Activated T-cell treated with anti-CD3 and anti-CD28 coated beads, Interleukin-2, amount 50 U/mL, for 24 hours (primary cell): Measurements from ENCODE around the gene ALDH1B1.

Source experiments
- DNase-seq: peaks from one replicate; pipeline ENCODE4 v3.0.0-alpha.2; 2020
- H3K27ac Mint-ChIP-seq: 2 replicates; pipeline ENCODE4 v1.8.0; 2020; ENCODE audit warnings: mild to moderate bottlenecking, mixed read lengths
- H3K27me3 Mint-ChIP-seq: 2 replicates; pipeline ENCODE4 v1.8.0; 2020; ENCODE audit warnings: mixed read lengths
- H3K36me3 Mint-ChIP-seq: 2 replicates; pipeline ENCODE4 v1.8.0; 2020; ENCODE audit warnings: low read depth, mixed read lengths
- H3K4me1 Mint-ChIP-seq: 2 replicates; pipeline ENCODE4 v1.8.0; 2020; ENCODE audit warnings: low read depth, mixed read lengths
- H3K4me3 Mint-ChIP-seq: 2 replicates; pipeline ENCODE4 v1.8.0; 2020; ENCODE audit warnings: mild to moderate bottlenecking, moderate library complexity, mixed read lengths
- H3K9me3 Mint-ChIP-seq: 2 replicates; pipeline ENCODE4 v1.8.0; 2020; ENCODE audit warnings: mixed read lengths

Gene ALDH1B1

DNA sequence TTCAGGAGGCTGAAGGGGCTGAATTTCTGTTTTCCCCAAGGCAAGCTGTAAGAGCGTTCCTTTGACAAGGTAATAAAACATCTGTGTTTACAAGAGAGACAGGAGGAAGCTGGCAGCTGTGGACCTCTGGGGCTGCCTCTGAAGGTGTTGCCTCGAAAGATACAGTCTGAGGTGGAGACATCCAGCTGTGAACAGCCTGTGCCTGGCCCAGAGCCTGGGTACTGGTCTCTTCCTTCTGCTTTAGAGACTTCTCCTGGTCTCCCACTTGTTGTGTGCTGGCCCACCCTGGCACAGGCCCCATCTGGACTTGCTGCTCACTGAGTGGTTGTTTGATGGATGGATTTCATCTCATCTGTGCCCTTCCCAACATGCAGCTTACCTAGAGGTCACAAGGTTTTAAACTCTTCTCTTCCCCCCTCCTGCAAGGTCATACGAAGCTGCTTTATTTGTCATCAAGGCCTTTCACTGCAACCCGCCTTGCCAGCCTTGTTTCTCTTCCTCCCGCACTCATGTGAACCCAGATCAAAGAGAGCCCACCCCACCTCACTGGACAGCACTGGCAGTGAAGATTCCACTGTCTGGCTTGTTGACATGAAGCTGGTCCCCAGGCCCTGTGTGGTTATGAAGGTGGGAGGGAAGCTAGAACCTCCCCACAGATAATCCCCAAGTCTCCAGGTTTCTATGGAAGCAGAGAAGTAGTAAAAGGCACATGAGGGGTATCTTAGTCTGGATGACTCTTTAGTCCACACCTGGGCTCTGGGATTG lies 35.0 kb upstream of the ALDH1B1 start:
- Mint-ChIP-seq H3K27me3 (no peaks in the 10 kb centered on the region), H3K4me3 (no peak overlapping the region), H3K27ac (no peak overlapping the region), H3K4me1 (no peaks in the 10 kb centered on the region), H3K9me3 (no peaks in the 10 kb centered on the region), H3K36me3 (no peaks in the 10 kb centered on the region)
- no peak for DNase-seq

DNA sequence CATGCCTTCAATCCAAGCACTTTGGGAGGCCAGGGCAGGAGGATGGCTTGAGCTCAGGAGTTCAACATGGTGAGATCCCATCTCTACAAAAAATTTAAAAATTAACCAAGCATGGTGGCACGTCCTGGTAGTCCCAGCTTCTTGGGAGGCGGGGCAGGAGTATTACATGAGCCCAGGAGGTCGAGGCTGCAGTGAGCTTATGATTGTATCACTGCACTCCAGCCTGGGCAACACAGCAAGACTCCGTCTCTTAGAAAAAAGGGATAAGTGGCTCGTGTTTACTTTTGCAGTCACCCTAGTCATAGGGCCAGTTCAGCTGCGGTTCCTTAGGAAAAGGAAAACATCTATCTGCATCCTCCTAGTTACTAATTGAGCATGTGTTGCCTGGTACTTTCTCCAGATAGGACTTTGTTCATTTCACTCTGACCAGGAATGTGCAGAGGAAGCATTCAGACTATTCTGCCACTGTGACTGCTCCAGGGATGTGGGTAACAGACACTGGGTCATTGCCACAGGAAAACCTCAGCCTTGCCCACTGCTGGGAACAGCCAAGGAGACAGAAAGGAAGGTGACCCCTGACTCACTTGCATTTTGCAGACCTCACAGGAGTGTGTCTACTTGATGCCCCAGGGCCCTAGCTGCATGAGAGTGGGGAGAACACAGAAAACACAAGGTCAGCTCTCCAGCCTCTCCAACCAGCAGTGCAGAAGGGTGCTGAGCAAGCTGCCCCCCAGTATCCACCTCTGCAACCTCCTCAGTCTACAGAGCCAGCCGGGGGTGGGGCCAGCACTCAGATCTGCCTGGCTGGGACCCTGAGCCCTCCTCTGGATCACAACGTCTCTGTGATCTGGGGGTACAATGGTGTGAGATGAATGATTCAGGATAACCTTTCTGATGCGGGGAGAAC lies 33.9 kb upstream of the ALDH1B1 start:
- no peak overlapping the region for H3K4me3 Mint-ChIP-seq

DNA sequence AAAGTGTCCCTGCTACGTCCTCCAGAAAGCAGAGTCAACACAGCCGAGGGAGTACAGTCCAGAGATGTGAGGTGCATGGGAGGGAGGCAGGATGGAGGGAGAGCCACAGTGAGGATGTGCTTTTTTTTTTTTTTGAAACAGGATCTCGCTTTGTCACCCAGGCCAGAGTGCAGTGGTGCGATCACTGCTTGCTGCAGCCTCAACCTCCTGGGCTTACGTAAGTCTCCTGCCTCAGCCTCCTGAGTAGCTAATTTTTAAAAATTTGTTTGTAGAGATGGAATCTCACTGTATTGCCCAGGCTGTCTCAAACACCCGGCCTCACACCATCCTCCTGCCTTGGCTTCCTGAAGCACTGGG lies 33.2 kb upstream of the ALDH1B1 start:
- no peaks in the 10 kb centered on the region for H3K9me3 Mint-ChIP-seq
- no peak overlapping the region for H3K27ac Mint-ChIP-seq
- DNase-seq, result no peak
- peaks cover 5% of the 10 kb centered on the region for H3K4me1 Mint-ChIP-seq
- H3K36me3 Mint-ChIP-seq, result no peaks in the 10 kb centered on the region
- no peaks in the 10 kb centered on the region for H3K27me3 Mint-ChIP-seq
- H3K4me3 Mint-ChIP-seq, result no peak overlapping the region

More for the DNA sequence above, 33.9 kb upstream of the ALDH1B1 start:
- H3K27ac Mint-ChIP-seq, result no peak overlapping the region
- no peak for DNase-seq
- H3K4me1 Mint-ChIP-seq, result peaks cover 5% of the 10 kb centered on the region
- H3K9me3 Mint-ChIP-seq, result no peaks in the 10 kb centered on the region
- no peaks in the 10 kb centered on the region for H3K27me3 Mint-ChIP-seq
- no peaks in the 10 kb centered on the region for H3K36me3 Mint-ChIP-seq

DNA sequence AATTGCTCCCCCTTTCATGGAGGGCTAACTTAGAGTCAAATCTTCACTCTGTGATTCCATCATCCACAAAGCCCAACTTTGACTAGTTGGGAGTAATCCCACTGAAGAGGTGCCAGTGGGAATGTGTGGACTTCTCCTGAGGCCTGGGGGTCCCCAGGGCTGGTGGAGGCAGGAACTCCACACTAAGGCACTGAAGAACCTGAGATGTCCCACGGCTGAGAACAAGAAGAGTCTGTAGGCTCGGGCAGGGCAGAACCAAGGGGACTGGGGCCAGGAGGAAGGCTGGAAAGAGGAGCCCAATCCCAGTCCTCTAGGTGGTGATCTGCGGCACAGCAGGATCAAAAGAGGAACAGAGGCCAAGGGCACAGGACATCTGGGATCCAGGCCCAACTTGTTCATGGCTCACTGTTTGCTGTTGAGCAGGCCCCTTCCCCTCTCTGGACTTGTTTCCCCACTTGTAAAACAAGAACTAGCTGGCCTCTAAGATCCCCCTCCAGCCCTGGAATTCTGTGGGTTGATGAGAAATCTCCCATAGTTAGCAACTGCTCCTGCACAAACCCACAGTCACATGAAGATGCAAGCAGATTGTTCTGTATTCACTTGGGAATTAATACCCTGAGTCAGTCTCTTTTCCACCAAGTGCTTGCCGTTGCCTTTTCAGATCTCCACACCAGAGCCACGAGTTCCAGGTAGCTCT lies 32.7 kb upstream of the ALDH1B1 start:
- no peaks in the 10 kb centered on the region for H3K36me3 Mint-ChIP-seq
- no peak for DNase-seq
- H3K9me3 Mint-ChIP-seq, result no peaks in the 10 kb centered on the region
- H3K4me1 Mint-ChIP-seq, result peaks cover 5% of the 10 kb centered on the region
- H3K27ac Mint-ChIP-seq, result no peak overlapping the region
- H3K4me3 Mint-ChIP-seq, result no peak overlapping the region
- H3K27me3 Mint-ChIP-seq, result peaks cover 2% of the 10 kb centered on the region

DNA sequence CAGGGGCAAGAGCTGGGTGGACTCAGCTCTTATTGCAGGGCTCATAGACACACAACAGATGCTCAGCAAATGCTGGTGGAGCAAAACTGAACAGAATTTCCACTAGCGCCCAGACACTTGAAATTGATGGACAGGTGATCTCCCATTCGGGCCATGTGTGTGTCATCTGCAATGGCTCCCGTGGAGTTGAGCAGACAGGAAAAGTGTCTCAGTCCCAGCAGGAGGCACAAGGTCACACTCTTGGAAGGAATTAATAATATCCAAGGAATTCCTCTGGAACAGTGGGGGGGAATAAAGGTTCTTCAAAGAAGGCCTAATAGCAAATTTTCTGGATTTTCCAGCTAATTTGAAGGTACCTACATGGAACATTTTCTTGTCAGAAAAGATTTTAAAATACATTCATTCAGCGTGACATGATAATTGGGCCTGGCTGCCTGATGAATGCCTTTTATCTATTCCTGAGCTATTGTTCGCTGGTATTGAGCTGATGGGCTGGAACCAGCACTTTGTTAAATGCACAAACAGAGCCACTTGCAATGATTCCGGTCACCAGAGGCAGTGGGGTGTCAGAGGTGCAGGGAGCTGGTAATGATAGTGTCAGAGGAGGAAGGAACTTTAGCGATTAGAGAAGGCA lies 31.5 kb upstream of the ALDH1B1 start:
- H3K27ac Mint-ChIP-seq, result no peak overlapping the region
- no peaks in the 10 kb centered on the region for H3K9me3 Mint-ChIP-seq
- H3K4me3 Mint-ChIP-seq, result no peak overlapping the region
- no peaks in the 10 kb centered on the region for H3K36me3 Mint-ChIP-seq
- peaks cover 5% of the 10 kb centered on the region for H3K4me1 Mint-ChIP-seq
- H3K27me3 Mint-ChIP-seq, result peaks cover 6% of the 10 kb centered on the region
- DNase-seq, result no peak

DNA sequence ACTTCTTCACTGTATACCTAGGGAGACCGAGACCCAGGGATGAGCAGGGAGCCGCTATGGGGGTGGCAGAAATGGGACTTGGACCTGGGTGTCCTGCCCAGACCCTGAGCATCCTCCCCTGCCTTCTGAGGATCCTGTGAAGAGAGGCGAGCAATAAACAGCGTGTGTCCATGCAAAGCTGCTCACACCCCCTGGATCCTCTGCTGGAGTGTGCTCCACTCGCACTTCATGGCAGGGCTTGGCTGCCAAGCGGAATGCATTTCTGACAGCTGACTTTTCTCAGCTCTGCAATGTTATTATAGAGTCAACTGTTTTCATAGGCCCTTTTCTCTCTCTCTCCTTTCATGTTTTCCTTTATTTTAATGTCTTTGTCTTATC lies 31.0 kb upstream of the ALDH1B1 start:
- H3K27ac Mint-ChIP-seq, result no peak overlapping the region
- DNase-seq, result no peak
- H3K9me3 Mint-ChIP-seq, result no peaks in the 10 kb centered on the region
- H3K36me3 Mint-ChIP-seq, result no peaks in the 10 kb centered on the region
- H3K4me3 Mint-ChIP-seq, result no peak overlapping the region
- peaks cover 5% of the 10 kb centered on the region for H3K4me1 Mint-ChIP-seq
- peaks cover 6% of the 10 kb centered on the region for H3K27me3 Mint-ChIP-seq

DNA sequence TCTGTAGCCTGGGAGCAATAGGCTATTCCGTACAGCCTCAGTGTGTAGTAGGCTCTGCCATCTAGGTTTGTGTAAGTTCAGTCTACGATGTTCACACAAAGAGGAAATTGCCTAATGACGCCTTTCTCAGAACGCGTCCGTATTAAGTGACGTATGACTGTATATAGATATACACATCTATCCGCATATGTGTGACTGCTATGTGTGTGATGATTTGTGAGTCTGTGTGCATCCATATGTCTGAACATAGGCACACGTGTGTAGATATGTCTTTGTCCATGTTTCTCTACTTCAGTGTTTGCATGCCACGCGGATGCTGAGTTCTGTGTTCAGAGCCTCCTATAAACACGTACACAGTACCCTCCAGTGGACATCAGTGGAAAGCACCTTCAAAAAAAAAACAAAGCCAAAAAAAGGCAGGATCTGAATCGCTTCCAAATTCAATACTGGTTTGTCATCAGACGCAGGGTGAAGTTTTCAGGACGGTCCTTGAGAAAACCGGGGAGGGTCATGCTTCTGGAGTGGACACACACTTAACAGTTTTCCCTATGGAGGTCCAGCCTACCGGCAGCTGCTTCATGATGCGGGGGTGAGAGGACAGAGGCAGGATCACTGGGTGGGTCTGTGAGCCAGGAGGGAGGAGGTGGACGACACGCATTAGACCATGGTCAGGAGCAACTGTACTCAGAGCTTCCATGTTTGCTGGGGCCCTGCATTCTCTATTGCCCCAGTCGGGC lies 29.5 kb upstream of the ALDH1B1 start:
- Mint-ChIP-seq H3K36me3 (no peaks in the 10 kb centered on the region), H3K27me3 (peaks cover 6% of the 10 kb centered on the region), H3K9me3 (no peaks in the 10 kb centered on the region), H3K4me3 (peak overlapping the region; percentile 30), H3K4me1 (peaks cover 5% of the 10 kb centered on the region), H3K27ac (no peak overlapping the region)
- no peak for DNase-seq

DNA sequence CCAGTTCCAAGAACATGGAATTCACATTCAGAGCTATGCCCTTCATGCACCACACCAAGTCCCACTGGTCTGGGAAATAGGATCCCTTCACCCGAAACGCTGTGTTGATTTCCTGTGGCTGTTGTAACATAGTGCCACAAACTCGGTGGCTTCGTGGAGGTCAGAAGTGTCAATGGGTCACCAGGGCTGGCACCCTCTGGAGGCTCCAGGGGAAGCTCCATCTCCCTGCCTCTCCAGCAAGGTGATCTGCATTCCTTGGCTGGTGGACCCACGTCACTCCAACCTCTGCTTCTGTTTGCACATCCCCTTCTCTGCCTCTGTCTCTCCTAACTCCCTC lies 28.9 kb upstream of the ALDH1B1 start:
- Mint-ChIP-seq H3K4me3 (no peak overlapping the region), H3K27me3 (peaks cover 6% of the 10 kb centered on the region), H3K9me3 (no peaks in the 10 kb centered on the region), H3K4me1 (peaks cover 5% of the 10 kb centered on the region), H3K27ac (no peak overlapping the region), H3K36me3 (no peaks in the 10 kb centered on the region)
- no peak for DNase-seq

DNA sequence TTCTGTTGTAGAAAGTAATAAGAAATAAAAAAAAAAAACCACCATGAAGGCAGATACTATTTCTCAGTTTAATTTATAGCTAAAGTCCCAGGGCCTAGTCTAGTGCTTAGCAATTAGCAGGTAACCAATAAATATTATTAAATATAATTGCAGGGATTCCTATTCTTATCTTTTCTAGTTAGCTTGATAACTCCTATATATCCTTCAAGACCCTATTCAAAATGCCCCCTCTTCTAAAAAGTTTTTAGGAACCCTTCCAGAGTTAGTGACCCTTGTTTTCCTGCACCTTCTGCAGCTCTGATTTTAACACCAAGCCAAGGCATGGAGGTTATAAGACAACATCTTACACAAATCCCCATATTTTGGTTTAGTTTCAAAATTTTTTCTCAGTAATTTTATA lies 24.6 kb upstream of the ALDH1B1 start:
- DNase-seq, result no peak
- H3K27me3 Mint-ChIP-seq, result peaks cover 11% of the 10 kb centered on the region

DNA sequence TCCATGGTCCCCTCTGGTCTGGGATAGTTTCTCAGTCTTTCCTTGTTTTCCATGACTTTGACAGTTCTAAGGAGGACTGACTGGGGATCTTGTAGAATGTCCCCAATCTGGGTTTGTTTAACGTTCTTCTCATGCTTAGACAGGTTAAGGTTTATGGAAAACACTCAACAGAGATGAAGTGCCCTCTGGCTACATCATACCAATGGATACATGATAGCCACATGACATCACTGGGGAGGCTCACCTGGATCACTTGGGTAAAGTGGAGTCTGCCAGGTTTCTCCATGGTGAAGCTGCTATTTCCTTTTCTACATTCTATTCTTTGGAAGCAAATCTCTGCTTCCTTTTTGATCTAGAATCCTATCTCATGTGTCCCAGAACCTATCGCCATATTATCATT lies 23.8 kb upstream of the ALDH1B1 start:
- Mint-ChIP-seq H3K36me3 (no peaks in the 10 kb centered on the region), H3K27ac (no peak overlapping the region), H3K9me3 (no peaks in the 10 kb centered on the region), H3K4me3 (no peak overlapping the region), H3K27me3 (peaks cover 12% of the 10 kb centered on the region), H3K4me1 (no peaks in the 10 kb centered on the region)
- no peak for DNase-seq

More for the DNA sequence above, 24.6 kb upstream of the ALDH1B1 start:
- peaks cover 3% of the 10 kb centered on the region for H3K4me1 Mint-ChIP-seq
- H3K27ac Mint-ChIP-seq, result no peak overlapping the region
- no peaks in the 10 kb centered on the region for H3K9me3 Mint-ChIP-seq
- H3K4me3 Mint-ChIP-seq, result no peak overlapping the region
- no peaks in the 10 kb centered on the region for H3K36me3 Mint-ChIP-seq

DNA sequence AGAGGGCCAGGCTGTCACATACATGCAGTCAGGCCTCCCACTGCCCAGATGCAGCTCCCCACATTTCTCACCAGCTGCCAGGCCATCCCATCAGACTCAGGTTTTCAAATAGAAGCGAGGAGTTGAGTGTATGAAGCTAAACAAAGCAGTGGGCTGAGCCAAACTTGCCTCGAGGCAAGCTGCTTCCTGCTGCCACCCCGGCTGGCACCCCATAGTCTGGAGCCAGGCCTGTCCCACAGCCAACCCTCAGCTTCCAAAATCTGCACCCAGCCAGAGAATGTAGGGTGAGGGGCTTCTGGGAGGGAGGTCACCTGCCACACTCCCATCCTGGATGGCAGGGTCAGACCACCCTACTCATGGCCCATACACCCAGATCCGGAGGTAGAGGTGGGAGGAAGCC lies 22.3 kb upstream of the ALDH1B1 start:
- H3K36me3 Mint-ChIP-seq, result no peaks in the 10 kb centered on the region
- no peaks in the 10 kb centered on the region for H3K4me1 Mint-ChIP-seq
- H3K4me3 Mint-ChIP-seq, result no peak overlapping the region
- no peaks in the 10 kb centered on the region for H3K9me3 Mint-ChIP-seq
- peaks cover 6% of the 10 kb centered on the region for H3K27me3 Mint-ChIP-seq
- no peak overlapping the region for H3K27ac Mint-ChIP-seq
- no peak for DNase-seq

DNA sequence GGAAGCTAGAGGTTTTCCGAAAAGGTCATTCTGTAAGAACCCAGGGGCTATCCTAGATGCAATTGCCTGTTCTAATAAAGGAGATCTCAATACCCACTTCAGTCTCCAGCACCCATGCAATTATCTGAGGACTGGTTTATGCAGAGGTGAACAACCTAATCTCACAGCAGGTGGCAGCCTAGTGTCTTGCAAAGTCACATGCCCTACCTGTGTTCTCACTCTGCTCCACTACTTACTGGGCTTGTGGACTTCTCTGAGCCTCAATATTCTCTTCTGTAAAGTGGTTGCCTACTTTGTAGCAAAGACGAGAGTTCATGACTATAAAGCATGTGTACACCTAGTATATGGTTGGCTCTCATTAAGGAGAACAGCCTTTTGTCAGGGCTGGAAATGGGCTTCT lies 21.0 kb upstream of the ALDH1B1 start:
- Mint-ChIP-seq H3K4me1 (no peaks in the 10 kb centered on the region), H3K27me3 (peaks cover 5% of the 10 kb centered on the region), H3K9me3 (no peaks in the 10 kb centered on the region), H3K4me3 (no peak overlapping the region), H3K27ac (no peak overlapping the region), H3K36me3 (no peaks in the 10 kb centered on the region)
- no peak for DNase-seq

DNA sequence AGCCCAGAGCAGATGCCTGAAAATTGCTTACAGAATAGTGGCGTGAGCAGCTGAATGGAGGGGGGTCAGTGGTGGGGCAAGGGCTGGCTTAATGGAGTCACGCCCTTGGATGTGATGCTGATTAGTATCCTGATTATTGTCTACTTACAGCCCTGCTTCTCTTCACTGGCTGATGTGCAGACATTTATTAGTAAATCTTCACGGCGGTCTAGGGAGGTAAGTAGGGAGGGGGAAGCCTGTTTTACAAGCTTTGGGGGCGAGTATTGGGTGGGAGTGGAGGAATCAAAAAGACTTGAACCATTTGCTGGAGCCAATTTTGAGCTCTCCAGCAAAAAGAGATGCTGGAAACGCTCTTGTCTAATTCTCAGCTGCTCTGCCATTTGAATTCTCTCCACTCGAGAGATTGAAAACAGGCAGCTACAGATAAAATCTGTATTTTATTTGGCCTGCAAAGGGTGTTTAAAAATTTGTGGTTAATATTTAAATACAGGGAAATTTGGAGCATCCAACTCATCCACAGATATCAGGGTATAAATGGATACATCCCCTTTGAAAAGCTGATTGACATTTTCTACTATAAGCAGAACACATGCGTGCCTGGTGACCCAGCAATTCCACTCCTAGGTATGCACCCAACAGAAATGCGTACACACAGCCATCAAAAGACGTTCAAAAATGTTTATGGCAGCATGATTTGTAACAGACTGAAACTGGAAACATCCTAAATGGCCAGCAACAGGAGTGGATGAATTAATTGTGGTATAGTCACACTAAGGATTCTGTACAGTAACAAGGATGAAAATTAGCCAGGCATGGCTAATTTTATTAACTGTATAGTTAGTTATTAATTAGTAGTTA lies 19.5 kb upstream of the ALDH1B1 start:
- H3K27me3 Mint-ChIP-seq, result peaks cover 5% of the 10 kb centered on the region
- no peaks in the 10 kb centered on the region for H3K4me1 Mint-ChIP-seq
- DNase-seq, result no peak
- no peak overlapping the region for H3K4me3 Mint-ChIP-seq
- H3K27ac Mint-ChIP-seq, result no peak overlapping the region
- H3K9me3 Mint-ChIP-seq, result no peaks in the 10 kb centered on the region
- H3K36me3 Mint-ChIP-seq, result no peaks in the 10 kb centered on the region
